GM12801 (cell line): ENCODE measurements around the gene DOCK4.

Source experiments
- TF ChIP-seq, protein P1 (sequence below): IDR thresholded peaks from one replicate; pipeline ENCODE4 v1.5.1; 2011; ENCODE audit warnings: control low read depth; ENCODE audit not compliant: insufficient read length; ENCODE audit errors: extremely low read depth

Gene DOCK4

DNA sequence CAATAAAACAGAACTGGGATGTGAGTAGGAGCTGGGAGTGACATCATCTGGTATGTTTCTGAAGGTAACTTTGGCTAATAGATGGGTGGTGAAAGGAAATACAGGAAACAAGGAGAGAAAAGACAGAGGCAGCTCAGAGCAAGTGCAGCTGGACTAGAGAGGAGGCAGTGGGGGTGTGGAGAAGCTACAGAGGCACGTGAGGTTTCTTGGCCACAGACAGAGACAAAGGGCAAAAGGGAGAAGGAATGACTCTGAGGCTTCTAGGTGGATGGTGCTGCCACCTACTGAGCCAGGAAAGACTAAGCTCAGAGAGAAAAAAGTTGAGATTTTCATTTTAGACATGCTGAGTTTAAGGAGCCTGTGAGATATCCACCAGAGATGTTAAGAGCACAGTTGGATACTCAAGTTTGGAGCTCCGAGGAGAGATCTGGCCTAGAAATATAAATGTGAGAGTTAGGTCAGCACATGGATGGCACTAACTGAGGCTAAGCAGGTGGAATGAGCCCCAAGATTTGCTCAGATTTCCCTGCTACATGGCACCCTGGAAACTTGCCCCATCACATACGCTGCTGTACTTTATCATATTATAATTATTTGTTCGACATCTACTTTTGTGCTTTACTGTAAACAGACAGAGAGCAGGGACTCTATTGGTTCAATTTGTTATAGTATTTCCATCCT lies 350.9 kb downstream of the DOCK4 start:
- TF ChIP-seq, protein P1, sequence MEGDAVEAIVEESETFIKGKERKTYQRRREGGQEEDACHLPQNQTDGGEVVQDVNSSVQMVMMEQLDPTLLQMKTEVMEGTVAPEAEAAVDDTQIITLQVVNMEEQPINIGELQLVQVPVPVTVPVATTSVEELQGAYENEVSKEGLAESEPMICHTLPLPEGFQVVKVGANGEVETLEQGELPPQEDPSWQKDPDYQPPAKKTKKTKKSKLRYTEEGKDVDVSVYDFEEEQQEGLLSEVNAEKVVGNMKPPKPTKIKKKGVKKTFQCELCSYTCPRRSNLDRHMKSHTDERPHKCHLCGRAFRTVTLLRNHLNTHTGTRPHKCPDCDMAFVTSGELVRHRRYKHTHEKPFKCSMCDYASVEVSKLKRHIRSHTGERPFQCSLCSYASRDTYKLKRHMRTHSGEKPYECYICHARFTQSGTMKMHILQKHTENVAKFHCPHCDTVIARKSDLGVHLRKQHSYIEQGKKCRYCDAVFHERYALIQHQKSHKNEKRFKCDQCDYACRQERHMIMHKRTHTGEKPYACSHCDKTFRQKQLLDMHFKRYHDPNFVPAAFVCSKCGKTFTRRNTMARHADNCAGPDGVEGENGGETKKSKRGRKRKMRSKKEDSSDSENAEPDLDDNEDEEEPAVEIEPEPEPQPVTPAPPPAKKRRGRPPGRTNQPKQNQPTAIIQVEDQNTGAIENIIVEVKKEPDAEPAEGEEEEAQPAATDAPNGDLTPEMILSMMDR = no peak

GRCh38 chr7:111853201-111853990 lies 352.8 kb downstream of the DOCK4 start:
- TF ChIP-seq, protein P1 = no peak

DNA sequence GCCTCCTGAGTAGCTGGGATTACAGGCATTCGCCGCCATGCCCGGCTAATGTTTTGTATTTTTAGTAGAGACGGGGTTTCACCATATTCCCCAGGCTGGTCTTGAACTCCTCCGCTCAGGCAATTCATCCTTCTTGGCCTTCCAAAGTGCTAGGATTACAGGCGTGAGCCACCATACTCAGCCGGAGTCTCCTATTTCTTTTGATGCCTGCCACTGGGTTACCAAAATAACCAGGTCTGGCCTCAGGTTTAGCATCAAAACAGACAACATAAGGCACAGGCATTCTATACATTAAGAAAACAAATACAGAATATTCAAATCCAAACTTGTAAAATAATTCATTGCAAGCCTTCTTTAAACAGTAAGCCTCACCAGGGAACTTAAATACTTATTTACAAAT lies 354.1 kb downstream of the DOCK4 start:
- TF ChIP-seq, protein P1 = no peak

DNA sequence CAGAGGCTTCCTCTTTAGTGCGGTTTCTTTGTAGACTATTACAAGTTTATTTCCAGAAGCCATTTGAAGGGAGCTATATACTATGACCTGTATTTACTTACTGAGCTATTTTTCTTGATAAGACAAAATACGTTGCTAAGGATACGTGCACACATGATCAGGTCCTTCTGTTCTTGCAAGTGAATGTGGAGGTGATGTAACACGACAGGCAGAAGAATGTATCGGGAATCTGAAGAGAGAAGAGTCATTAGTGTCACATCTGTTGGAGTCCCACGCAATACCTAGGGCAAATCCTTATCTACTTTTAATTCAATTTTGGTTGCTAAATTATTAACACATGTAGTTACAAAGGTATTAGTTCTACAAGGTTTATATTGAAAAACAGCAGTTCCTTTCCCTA lies 359.3 kb downstream of the DOCK4 start:
- TF ChIP-seq, protein P1 = no peak

DNA sequence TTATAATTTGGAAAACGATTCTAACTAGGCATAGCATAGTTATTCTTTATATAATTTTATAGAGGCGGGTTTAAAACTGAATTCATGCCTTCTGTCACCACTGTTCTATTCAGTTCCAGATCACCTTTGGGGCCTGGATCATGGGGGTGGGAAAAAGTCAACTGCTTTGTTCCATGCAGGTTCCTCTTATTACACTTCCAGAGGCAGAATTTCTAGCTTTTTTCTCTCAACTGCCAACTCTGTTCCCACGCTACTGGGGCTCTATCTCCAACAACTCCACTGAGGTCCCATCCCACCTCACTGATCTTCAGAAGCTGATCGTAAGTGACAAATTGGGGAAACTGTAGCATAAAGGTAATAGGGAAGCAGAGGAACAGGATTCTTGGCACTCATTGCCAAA lies 360.3 kb downstream of the DOCK4 start:
- TF ChIP-seq, protein P1 = no peak

DNA sequence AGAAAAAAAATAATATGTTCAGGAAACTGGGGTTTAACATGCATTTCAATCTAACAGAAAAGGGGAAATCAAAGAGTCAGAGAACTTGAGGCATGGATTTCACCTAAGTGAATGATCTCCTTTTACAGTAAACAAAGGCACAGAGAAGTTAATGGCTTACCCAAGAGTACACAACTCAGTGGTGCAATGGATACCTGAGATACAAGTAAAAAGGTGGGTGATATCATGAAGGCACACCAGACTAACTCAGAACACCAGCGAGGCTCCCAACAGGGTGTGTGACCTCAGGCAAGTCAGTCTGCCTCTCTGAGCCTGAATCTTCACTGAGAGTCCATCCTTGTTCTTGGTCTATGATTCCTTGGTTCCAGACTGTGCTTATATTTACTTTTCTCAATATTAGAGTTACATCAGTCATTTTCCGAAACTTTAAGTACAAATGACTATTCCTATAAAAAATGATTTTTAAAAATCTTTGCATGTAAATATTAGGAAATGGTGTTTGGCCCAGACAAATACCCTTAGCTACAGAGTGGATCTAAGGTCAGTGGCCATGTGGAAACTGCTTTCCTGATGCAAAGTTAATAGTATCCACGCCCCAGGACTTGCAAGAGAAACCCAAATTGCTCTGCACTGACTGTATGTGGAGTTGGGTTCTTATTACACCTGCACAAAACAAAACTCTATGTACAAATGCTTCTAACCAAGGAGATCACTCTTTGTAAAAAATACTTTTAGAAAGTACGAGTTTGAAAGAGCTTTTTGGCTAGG lies 361.1 kb downstream of the DOCK4 start:
- TF ChIP-seq, protein P1 = no peak

GRCh38 chr7:111842491-111842890 lies 363.7 kb downstream of the DOCK4 start:
- TF ChIP-seq, protein P1 = no peak
